GM21447 (cell line): ENCODE results near the gene ANKRD2.
A peak's percentile ranks its signal among the peaks of the same experiment; 100 is the strongest.

Source experiments
- ATAC-seq: cut with Tn5 transposase; IDR thresholded peaks from one replicate; pipeline ENCODE4 v1.9.1; 2021; ENCODE audit not compliant: unreplicated experiment

Gene ANKRD2

GRCh38 chr10:97632949-97633884 is 60.6 kb downstream of the ANKRD2 start, which contains the start of gene MORN4:
TSS of gene MORN4 (minus strand) at chr10:97633500. CDS start at chr10:97619653, 13,847 bp downstream.
- peak; percentile 98 for ATAC-seq
